NCI-H1417 (cell line): ENCODE data around the gene CCDC197.

Source experiments
- DNase-seq, 3 experiments: peaks; one replicate each; lab custom pipeline; 2025; lab: John Stamatoyannopoulos, UW

The CCDC197 gene

DNA sequence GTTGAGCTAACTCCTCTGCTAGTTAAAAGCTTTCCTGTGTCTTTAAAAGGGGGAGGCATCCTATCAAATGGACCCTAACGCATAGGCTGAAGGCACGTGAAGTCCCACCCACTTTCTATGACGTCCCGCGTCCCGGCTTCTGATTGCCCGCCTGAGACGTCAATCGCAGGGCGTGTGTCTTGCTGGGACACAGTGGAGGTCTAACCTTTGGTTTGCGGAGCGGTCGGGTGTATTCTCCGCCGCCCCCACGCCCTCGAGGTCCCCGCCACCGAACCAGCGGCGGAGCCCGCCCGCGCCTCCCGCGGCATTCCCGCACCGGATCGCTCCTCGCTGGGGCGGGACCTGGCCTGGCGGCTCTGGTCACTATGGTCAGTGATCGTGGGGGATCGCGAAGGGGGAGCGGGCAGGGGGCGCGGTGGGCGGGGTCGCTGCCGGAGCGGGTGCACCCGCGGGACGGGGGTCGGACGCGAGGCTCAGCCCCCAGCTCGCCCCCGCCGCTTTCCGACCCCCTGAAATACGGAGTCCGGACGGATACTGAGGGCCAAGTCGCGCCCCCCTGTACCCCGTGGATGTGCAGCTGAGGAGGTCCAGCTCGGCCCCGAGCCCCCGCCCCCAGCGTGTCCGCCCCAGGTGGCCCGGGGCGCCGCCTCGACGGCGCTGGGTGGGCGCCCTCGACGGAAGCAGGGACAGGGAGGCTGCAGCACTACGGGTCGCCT lies 29.2 kb downstream of the CCDC197 start, which contains the start of gene OTUB2:
Gene OTUB2, plus strand, starts transcription at position 168 of the 716 bp plus-strand sequence. Its CDS starts 198 bp downstream, at position 366.
- peak; percentile 99 for DNase-seq

DNA sequence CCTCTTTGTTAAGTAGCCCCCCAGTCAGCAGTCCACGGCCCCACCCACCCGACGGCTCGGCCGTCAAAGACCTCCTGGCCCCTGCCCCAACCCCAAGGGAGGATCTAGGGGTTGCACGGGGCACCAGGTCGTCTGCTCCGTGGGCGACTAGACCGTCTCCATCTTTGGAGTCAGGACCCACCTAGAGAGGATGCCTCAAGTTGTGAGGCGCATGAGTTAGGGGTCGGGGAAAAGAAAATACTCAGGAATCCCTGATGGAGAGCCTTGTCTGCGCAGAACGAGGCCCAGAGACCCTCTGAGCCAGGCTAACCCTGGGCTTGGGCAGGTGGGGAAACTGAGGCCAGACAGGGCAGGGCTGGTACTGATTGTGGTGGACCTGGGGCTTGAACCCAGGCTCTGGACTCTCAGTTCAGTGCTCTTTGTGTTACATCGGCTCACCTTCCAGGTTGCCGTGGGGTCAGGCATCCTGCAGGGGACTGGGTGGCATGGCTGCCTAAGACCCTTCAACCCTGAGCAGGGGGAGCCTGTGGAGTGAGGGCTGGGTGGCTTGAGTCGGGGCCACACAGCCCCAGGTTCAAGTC lies 29.9 kb downstream of the CCDC197 start:
- DNase-seq = no peak

DNA sequence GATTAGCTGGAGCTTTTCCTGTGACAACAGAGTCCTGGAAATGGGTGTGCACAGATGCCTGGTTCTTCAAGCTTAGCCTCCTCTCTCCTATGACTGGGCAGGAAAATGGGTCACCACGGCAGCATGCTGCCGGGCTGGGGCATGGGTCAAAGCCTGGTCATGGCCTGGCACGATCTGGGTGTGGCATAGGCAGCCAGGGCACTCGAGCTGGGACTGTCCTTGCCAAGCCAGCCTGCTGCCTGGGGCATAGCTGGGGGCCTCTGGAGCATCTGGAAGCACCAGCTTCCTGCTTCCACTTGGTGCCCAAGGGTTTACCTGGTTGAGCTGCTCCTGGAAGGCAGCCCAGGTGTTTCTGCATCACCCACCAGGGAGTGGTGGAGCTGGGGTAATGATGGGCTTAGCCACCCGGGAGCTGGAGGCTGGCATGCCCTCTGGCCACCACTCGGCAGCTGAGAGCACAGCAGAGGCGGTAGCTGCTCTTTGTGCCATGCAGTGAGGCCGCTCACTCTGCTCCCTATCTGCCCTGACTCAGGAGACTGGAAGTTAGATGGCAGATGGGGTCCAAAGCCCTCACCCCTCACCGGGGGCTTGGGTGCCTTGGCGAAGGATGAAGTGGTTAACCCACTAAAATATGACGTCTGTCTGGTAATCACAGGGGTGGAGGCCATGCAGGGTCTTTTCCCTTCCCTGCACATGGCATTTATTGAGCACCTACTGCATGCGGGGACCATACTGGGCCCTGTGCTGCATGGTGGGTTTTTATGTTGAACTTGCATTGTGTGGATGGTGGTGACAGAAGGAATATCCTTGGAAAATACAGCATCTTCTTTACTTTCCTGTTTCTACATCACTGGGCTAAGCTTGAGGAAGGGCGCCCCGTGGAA lies 30.7 kb downstream of the CCDC197 start:
- DNase-seq = no peak

GRCh38 chr14:94028450-94028826 lies 31.3 kb downstream of the CCDC197 start:
- no peak for DNase-seq

GRCh38 chr14:94029265-94029664 lies 32.2 kb downstream of the CCDC197 start:
- DNase-seq = no peak

DNA sequence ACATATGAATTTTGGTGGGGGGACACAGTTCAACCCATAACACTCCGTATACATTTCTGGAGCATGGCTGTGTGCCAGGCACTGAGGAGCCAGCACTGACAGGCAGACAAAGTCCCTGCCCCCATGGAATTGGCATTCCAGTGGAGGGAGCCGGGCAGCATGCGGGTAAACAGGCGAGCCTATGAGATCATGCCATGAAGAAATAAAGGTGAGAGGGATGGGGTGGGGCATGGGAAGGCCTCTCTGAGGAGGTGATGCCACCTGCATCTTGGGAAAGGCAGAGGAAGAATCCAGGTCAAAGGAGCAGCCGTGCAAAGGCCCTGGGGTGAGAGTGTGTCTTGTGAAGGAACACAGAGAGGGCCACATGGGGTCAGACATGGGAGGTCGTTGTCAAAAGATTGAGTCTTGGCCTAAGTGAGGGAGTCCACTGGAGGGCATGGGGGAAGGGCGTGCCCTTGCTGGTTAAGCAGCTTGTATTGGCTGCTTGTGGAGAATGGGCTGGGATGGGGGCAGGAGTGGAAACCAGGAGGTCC lies 32.6 kb downstream of the CCDC197 start:
- DNase-seq = no peak

- no peak for DNase-seq
Observed at GRCh38 chr14:94030571-94030970, 33.5 kb downstream of the CCDC197 start.

DNA sequence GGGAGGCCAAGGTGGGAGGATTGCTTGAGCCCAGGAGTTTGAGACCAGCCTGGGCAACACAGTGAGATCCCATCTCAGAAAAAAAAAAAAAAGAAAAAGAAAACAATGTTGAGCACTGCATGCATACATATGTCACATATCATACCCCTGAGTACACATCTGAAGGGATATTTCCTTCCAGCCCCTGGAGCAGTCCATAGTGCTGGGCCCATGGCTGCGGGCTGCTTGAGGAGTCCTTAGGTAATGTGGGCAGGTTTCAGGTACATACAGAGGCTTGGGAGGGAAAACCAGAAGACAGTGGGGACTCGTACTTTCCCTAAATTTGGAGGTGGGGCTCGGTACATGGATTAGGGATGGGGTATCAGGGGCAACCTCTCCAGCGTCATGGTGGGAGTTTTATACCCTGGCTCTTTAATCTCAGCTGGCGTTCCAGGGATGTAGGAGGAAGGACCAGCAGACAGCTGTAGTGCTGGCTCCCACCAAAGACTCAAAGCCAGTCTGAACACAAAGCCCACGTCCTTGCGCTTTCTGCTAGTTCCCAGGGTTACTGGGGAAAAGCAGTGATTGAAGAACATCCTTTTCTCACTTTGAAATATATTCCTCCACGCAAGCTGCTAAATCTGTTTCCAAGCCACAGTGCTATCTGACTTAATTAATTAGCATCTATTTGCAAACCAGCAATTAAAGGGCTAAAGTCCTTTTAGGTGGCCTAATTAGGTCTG lies 34.2 kb downstream of the CCDC197 start:
- DNase-seq = no peak

GRCh38 chr14:94031883-94032279 lies 34.8 kb downstream of the CCDC197 start:
- peak in 1 of 3 experiments; percentile 15 for DNase-seq

DNA sequence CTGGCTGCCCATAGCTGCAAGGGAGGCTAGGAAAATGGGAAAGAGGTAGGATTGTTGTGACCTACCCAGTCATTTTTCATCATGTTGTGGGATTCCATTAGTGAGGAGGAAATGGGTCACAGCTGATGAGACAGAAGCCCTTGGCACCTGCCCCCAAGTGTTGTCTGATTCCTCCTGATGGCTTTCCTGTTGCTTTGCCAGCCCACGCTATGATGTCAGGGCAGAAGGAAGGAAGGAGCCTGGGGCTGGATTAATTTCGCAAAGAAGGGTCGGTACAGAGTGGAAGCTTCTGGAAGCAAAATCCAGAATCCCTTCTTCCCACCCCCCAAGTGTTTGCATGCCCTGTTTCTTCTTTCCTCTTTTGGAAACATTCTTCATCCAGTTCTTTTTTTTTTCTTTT lies 37.8 kb downstream of the CCDC197 start:
- no peak for DNase-seq

- peak in 2 of 3 experiments; percentile 36 to 39 for DNase-seq
Observed at GRCh38 chr14:94036313-94037167, 39.4 kb downstream of the CCDC197 start.

GRCh38 chr14:94037954-94038353 lies 40.9 kb downstream of the CCDC197 start:
- DNase-seq = no peak

- DNase-seq = no peak
Observed at GRCh38 chr14:94038510-94038909, 41.4 kb downstream of the CCDC197 start.

- no peak for DNase-seq
Observed at GRCh38 chr14:94038921-94039629, 42.0 kb downstream of the CCDC197 start.

GRCh38 chr14:94040247-94040646 lies 43.1 kb downstream of the CCDC197 start:
- DNase-seq = no peak

GRCh38 chr14:94040796-94041195 lies 43.7 kb downstream of the CCDC197 start:
- no peak for DNase-seq

- DNase-seq = no peak
Observed at GRCh38 chr14:94041551-94042346, 44.6 kb downstream of the CCDC197 start.

DNA sequence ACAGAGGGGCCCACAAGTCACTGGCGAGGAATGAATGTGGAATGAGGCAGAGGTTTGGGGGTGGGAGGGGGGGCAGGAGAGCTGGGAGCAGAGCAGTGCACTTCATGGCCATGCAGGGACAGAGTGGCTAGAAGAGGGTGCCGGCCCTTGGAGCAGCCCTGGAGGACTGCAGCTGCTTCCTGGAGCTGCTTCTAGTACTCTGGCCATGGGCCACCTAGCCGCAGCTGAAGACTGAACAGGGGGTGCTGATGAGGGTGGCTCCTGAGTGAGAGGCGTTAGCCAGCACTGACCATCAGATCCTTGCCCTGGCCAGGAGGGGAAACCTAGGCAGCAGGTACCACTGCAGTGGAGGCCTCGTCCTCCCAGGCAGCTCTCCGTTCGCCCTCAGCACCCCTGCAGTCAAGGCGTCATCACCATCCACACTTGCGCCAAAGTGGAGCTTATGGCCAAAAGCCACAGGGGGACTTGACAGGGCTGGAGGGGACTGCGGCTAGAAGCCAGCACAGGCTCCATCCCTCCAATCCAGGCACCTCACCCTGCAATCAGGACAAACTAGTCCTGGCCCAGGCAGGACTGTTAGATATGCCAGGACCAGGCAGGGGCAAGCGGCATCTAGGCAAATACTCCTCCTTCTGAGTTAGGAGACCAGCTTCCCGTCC lies 45.5 kb downstream of the CCDC197 start:
- no peak for DNase-seq
